GM18870 (cell line): ENCODE data around the gene HSFX4.
"Not testable (repeated sequence)": the region's sequence is repeated elsewhere in the genome, so short reads cannot be mapped to it uniquely, and the experiment has no call there.

Experiments
- ATAC-seq: cut with Tn5 transposase; IDR thresholded peaks from one replicate; pipeline ENCODE4 v1.9.1; 2021; ENCODE audit warnings: moderate library complexity; ENCODE audit not compliant: unreplicated experiment

Gene HSFX4

DNA sequence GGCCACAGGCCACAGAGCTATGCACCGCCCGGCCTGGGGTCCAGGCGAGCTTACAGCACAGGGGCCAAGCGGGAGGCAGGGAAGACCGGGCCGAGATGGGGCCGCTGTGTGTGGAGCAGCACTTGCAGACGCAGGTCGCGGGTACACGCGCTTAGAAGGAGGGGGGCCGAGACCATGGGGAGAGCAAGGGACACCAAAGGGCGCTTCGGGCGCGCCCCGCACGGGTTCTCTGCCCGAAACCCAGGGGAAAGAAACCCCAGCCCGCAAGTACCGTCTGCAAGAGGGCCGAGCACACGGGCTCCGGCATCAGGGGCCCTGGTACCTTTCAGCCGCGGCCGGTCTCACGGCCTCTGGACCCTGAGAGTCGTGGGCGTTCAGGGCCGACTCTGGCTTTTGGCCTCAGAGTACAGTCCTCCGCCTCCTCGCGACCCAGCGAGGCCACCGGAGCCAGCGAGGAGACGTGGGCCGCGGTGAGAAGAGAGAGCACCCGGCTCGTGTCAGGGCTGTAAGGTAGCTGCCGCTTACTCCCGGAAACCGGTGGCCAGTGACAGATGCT lies 8.6 kb downstream of the HSFX4 start:
- no peak for ATAC-seq

DNA sequence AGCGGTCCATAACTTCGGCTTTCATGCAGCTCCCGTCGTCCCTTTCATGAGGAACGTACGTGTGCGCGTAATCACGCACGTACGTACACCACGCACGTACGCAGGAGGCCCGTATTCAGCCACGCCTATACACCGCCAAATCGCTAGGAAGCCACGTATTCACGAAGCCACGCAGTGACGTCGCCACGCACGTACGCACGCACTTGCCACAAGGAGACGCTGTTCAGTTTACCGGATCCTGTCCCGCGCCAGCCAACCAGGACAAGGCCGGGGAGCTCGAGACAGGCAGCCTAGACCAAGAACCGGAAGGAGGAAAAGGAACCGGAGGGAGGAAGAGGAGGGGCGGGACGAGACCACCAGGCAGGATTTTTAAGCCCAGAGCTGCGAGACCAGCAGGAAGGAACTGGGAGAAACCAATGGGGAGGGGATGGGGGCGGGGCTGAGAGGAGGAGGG lies 9.1 kb downstream of the HSFX4 start, which contains the start of gene EOLA2:
EOLA2 (minus strand) TSS at position 65 of the 454 bp plus-strand sequence. CDS start 4,617 bp downstream, outside the sequence.
- peak; percentile 82 for ATAC-seq

DNA sequence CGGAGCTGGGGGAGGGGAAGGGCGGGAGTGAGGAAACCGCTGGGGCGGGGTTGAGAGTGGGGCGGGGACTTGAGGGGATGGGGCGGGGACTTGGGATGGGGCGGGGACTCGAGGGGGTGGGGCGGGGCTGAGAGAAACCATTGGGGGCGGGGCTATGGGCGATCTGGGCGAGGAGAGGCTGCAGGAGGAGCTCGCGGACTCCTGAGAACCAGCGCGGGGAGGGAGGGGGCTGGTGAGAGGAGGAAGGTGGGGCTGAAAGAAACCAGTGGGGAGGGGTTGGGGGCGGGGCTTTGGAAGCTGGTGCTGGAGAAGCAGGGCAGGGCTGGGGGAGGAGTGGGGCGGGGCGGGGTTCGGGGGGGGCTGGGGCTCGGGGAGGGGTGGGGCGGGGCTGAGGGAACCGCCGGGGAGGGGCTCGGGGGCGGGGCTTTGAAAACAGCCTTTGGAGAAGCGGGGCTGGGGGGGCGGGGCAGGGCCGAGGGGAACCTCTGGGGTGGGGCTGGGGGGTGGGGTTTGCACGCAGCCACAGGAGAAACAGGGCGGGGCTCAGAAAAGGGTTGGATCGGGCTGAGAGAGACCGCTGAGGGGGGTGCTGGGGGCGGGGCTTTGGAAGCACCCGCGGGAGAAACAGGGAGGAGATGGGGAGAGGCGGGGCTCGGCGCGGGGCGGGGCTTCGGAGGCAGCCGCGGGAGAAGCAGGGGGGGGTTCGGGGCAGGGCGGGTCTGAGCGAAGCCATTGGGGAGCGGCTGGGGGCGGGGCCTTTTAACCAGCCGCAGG lies 9.7 kb downstream of the HSFX4 start:
- ATAC-seq: no peak

DNA sequence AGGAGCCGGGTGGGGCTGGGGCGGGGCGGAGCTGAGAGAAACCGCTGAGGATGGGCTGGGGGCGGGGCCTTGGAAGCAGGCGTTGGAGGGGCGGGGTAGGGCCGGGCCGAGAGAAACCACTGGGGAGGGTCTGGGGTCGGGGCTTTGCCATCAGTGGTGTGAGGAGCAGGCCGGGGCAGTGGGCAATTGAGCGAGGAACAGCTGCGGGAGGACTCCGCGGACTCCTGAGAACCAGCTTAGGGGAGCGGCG lies 10.2 kb downstream of the HSFX4 start:
- no peak for ATAC-seq

DNA sequence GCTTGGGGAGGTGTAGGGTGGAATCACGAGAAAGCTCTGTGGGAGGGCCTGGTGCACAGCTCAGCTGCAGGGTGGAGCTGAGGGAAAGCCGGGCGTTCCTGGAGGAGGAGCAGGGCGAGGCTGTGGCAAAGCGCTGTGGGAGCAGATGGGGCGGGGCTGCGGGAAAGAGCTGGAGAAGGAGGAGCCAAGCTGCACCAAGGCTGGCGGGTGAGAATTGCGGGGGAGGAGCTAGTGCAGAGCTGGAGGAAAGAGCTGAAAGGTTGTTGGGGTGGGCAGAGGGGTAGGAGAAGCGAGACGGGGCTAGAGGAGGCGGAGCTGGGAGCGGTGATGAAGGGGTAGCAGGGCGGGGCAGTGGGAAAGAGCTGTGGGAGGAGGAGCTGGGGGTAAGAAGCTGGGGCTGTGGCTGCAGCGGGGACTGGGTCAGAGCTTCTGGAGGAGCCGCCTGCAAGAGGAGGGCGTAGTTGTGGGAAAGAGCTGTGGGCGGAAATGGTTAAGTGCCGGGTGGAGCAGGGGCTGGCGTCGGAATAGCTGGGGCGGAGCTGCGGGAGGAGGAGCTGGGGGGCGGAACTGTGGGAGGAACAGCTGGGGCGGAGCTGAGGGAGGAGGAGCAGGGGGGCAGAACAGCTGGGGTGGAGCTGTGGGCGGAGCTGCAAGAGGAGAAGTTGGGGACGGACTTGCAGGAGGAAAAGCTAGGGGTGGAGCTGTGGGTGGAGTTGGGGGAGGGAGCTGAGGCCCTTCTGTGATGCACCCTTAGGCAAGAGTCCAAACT lies 10.7 kb downstream of the HSFX4 start:
- ATAC-seq: peak; percentile 49

DNA sequence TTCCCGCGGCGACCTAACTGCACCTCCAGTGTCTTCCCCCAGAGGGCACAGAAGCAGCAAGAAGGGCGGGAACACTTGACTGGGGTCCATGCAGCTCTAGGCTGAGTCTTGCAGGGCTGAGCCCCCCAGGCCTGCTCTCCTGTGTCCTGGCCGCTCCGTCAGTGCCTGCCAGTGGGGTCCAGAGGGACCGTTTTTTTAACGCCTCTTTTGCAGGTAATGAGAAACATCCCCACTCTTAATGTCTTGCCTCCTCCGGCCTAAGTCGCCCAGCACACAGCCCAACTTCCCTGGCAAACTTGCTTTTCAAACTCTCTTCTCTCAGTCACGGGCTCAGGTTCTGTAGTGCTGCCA lies 11.3 kb downstream of the HSFX4 start:
- ATAC-seq: not testable (repeated sequence)

DNA sequence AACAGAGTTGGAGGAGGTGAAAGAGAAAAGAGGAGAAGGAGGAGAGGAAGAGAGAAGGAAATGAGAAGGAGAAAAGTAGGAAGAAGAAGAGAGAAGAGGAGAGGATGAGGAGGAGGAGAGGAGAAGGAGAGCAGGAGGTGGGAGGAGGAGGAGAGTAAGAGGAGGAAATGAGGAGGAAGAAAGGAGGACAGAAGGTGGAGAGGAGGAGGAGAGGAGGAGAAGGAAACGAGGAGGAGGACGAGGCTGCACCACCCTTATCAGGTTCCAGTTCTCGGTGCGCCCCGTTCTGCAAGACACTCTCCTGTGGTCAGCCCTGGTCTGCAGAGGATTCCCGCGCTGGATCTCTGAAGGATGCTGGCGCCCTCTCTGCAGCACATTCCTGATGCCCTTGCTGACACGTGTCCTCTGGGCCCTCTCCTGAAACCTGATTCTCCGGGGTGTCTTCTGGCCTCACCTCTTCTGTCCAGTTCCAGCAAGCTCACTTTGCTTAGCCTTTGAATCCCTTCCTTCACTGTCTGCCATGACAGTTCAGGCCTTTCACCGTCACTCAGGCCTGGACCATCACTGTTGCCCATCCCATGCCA lies 15.8 kb downstream of the HSFX4 start:
- ATAC-seq: not testable (repeated sequence)

DNA sequence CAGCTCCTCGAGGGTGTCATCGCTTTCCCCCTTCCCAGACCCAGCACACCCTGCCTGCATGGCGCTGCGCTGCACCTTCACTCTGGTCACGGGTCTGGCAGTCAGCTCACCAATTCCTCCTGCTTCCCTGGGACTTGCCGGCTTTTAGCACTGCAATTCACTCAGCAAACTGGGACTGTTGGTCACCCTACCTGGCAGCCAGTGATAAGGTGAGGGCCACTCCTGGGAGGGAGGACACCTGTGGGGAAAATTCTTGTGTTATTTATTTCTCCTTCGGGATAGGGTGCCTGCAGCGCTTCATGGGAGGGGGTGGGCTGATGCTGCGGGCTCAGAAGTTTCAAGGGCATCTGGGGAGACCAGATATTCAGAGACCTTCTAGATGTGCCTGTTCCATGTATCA lies 16.4 kb downstream of the HSFX4 start:
- ATAC-seq: not testable (repeated sequence)

DNA sequence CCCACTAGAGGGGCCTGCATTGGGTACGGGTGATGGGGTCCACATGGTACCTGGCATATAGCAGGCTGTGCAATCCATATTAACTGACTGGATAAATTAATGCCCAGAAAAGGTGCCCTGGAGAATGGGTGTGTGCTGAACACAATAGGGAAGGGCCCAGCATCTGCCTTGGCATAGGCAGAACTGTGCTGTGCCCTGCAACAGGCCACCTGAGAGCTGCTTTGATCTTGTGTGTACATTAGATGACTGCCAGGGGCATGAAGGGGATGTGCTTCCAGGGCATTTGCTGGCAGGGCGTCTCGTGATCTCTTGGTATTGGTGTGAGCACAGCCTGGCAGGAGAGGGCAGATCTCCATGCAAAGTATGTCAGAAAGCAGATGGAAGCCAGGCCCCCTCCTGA lies 17.6 kb downstream of the HSFX4 start:
- ATAC-seq: not testable (repeated sequence)

DNA sequence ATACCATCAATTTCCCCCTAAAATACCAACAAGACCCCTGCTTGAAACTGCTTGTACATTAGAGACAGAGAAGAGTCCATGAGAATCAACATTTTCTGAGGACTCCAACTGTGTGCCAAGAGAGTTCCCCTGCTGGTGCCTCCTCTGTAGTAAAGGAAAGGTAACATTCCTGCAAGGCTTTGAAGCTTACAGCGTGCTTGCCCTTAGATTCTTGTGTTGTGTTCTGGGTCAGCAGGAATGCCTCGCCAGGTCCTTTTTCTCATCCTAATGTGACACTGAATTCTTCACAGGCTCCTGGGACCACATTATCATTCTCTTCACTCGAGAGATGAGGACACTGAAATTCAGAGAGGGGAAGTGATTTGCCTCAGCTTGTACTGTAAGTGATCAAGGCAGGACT lies 18.6 kb downstream of the HSFX4 start:
- ATAC-seq: no peak

DNA sequence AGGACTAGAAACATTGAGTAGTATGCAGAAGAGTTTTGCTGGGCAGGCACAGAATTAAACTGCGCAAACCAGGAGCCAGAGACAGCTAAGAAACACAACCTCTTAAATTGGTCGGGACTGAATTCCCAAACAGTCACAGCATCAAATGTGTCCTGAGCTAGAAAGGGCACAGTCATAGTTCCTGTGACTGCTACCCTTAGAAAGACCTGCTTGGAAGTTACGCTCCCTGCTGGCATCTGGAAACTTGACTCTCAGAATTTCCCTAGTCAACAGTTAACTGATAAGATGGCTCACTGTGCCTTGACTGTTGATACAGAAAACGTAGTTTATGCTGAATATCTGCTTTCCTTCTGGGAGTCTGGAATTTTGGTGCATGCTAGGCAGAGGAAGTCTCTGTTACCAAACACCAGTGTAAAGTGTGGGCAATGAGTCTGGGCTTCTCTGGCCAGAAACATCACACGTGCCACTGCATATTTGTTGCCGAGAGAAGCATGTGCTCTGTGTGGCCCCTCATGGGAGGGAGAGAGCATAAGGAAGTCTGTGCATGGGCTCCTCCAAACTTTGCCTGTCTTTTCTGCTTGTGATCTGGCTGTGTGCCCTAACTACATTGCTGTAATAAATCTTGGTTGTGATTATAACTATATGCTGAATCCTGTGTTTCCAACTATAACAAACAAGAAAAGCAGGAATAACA lies 20.5 kb downstream of the HSFX4 start:
- ATAC-seq: no peak

DNA sequence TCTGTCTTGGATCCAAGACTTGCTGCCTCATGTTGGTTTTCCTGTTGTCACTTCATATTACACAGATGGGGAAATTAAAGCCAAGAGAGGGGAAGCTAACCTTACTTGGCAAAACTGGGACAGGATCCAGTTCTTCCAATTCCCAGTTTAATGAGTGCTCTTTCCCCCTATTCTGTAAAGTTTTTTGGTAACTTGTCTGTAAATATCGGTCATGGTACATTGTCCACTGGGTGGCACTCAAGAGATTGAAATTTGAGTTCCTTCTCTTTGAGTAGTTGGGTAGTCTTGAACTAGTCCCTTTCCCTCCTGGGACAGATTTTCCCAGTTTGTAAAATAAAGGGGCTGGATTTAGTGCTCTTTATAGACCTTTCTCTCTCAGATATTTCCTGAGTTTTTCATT lies 21.3 kb downstream of the HSFX4 start:
- ATAC-seq: no peak

DNA sequence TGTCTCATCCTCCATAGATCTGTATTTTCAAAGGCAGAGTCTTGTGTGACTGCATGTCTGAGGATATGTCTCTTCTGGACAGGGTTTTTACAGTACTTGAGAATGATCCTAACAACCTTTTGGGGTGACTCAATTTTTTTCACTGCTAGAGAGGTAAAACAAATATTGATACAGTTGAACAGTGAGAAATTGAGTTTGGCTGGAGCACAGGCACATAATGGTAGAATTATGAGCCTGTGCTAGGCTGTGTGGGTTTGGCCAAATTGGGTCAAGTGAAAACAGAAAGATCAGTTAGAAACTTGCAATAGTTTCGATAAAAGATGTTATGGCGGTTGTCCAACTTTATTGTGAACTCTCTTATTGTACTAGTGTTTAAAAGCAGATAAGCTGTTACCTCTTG lies 32.2 kb downstream of the HSFX4 start:
- no peak for ATAC-seq

DNA sequence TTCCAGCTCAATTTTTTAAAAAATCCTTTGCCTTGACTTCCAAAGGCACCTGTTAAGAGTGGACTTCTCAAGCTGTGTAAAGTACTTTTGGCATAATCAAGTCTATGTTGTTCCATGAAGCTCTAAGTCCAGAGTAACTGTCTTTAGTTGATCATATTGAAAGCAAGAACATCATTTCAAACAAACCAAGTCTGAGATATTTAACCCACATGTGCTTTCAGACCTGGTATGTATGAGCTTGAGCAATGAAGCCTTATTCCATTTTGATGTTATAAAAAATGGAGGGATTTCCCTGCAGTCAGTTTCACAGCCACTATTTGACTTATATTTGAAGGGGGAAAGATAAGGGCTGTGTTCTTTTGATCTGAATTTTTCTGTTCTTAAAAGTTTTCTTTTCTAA lies 32.6 kb downstream of the HSFX4 start:
- no peak for ATAC-seq

DNA sequence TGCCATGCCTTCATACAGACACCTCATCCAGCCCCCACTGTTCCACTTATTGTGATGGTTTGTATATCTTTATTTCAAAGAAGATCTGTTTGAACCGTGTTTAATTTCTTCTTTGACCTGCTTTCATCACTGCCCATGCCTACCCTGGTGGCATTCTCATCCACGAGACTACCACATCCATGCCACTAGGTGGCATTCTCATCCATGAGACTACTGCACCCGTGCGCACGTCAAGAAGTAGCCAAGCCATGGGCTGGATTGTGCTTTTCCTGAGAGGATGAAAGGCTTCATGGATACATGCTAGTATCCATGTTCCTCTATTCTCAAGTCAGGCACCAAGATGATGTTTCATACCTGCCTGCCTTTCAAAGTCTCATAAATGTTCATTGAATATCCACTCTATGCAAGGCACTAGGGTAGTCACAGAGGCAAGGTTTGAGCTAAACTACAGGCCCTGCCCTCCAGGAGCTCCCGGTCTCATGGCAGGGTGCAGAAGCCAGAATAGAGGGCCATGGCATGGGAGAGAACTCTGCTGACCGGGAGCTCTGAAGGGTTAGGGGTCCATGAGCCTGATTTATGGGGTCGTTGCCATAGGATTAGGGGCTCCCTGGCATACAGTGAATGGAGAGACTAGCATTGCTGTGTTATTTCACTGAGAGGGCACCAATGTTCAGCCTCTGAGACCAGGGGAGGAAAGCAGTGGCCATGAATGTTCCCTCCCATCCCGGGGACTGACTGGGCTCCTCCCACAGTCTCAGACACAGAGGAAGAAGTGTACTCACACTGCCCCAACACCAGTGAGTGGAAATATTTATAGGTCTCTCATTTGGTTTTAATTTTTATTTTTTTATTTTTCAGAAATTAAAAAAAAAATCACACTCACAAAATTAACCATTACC lies 33.7 kb downstream of the HSFX4 start:
- peak; percentile 74 for ATAC-seq

DNA sequence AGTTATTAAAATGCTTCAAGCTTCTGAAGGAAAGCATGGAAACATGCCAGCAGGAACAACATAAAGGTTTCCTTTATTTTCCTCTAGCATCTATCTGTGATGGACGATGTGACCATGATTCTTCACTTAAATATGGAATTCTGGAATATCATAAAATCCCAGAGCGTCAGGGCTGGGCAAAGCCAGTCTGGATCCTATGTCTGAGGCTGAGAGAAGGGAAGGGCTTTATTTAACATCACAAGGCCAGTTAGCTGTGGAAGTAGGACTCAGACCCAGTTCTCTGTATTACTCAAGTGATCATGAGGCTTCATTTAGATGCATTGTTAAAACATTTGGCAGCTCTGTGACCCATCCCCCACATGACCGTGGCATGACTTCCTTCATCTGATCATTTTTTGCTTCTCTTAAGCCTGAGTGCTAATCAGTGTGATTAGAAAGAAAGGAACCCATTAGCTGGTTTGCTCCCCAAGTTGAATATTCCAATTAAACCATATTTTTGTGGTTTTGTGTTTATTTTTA lies 49.8 kb downstream of the HSFX4 start:
- no peak for ATAC-seq
